ENCODE data around the gene DEGS2. TPM values are rescaled to one million over a fixed set of nuclear protein-coding genes. Genes with fewer than 3 reads are reported as not detected.
"Not testable (repeated sequence)": the region's sequence is repeated elsewhere in the genome, so short reads cannot be mapped to it uniquely, and the experiment has no call there.

The DEGS2 gene
- total and polyA plus RNA-seq, 8 donors, result 1.2 to 53.0 (median 13.5) TPM

- no peaks in the 10 kb centered on the region for H3K9me3 ChIP-seq
- H3K27me3 ChIP-seq, result no peaks in the 10 kb centered on the region
- intact Hi-C loops (cut with DNase I; ENCODE audit: low total_unique reads), result no loop called here
- TF ChIP-seq POLR2A (IDR thresholded peaks at IDR 0.05) (no peak), CTCF (IDR thresholded peaks at IDR 0.05) (no peak), EP300 (IDR thresholded peaks at IDR 0.05) (no peak), POLR2AphosphoS5 (IDR thresholded peaks at IDR 0.05) (no peak)
- peak overlapping the region; percentile 60 to 83 (median 70) for H3K27ac ChIP-seq
- no peak for DNase-seq
- 59 to 75% (median 71%) methylated on average over 12 of the region's 12 CpGs for WGBS, 5 donors
- H3K4me3 ChIP-seq, result no peak overlapping the region
- H3K36me3 ChIP-seq, result no peaks in the 10 kb centered on the region
- peaks cover 24 to 36% (median 30%) of the 10 kb centered on the region in 4 donors for H3K4me1 ChIP-seq
Observed at GRCh38 chr14:100188392-100189030, 29.1 kb upstream of the DEGS2 start.

- peaks cover 15 to 27% (median 21%) of the 10 kb centered on the region in 4 donors for H3K4me1 ChIP-seq
- peak; percentile 65 to 79 for DNase-seq
- TF ChIP-seq CTCF (IDR thresholded peaks at IDR 0.05) (no peak), EP300 (IDR thresholded peaks at IDR 0.05) (no peak), POLR2AphosphoS5 (IDR thresholded peaks at IDR 0.05) (no peak), POLR2A (IDR thresholded peaks at IDR 0.05) (no peak)
- intact Hi-C loops (cut with DNase I; ENCODE audit: low total_unique reads), result no loop called here
- H3K4me3 ChIP-seq, result no peak overlapping the region
- H3K9me3 ChIP-seq, result no peaks in the 10 kb centered on the region
- H3K36me3 ChIP-seq, result no peaks in the 10 kb centered on the region
- peak overlapping the region; percentile 60 to 83 (median 70) for H3K27ac ChIP-seq
- 34 to 62% (median 40%) methylated on average over 12 of the region's 12 CpGs for WGBS, 5 donors
- H3K27me3 ChIP-seq, result no peaks in the 10 kb centered on the region
Observed at GRCh38 chr14:100187247-100187833, 27.9 kb upstream of the DEGS2 start.

GRCh38 chr14:100181876-100182551 is 22.6 kb upstream of the DEGS2 start:
- H3K27ac ChIP-seq; H3K4me1 ChIP-seq; H3K9me3 ChIP-seq; H3K27me3 ChIP-seq; intact Hi-C loops (cut with DNase I; ENCODE audit: low total_unique reads); H3K36me3 ChIP-seq; DNase-seq; H3K4me3 ChIP-seq: not testable (repeated sequence)
- 66 to 90% (median 68%) methylated on average over 2 to 4 of the region's 4 CpGs for WGBS, 5 donors

DNA sequence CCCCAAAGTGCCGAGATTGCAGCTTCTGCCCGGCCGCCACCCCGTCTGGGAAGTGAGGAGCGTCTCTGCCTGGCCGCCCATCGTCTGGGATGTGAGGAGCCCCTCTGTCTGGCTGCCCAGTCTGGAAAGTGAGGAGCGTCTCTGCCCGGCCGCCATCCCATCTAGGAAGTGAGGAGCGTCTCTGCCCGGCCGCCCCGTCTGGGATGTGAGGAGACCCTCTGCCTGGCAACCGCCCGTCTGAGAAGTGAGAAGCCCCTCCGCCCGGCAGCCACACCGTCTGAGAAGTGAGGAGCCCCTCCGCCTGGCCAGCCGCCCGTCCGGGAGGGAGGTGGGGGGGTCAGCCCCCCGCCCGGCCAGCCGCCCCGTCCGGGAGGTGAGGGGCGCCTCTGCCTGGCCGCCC is 21.2 kb upstream of the DEGS2 start:
- H3K27me3 ChIP-seq; H3K36me3 ChIP-seq; intact Hi-C loops (cut with DNase I; ENCODE audit: low total_unique reads); H3K4me3 ChIP-seq; H3K9me3 ChIP-seq; H3K27ac ChIP-seq; DNase-seq; H3K4me1 ChIP-seq: not testable (repeated sequence)
- WGBS, 5 donors, result 94 to 100% (median 95%) methylated on average over 7 to 28 of the region's 30 CpGs

GRCh38 chr14:100178691-100179090 is 19.2 kb upstream of the DEGS2 start:
- TF ChIP-seq POLR2A (IDR thresholded peaks at IDR 0.05) (no peak), CTCF (IDR thresholded peaks at IDR 0.05) (no peak), EP300 (IDR thresholded peaks at IDR 0.05) (no peak), POLR2AphosphoS5 (IDR thresholded peaks at IDR 0.05) (no peak)
- no peaks in the 10 kb centered on the region for H3K36me3 ChIP-seq
- 95 to 99% (median 98%) methylated on average over 7 of the region's 7 CpGs for WGBS, 5 donors
- intact Hi-C loops (cut with DNase I; ENCODE audit: low total_unique reads), result no loop called here
- DNase-seq, result no peak
- H3K27ac ChIP-seq, result no peak overlapping the region
- H3K27me3 ChIP-seq, result no peaks in the 10 kb centered on the region
- no peaks in the 10 kb centered on the region for H3K9me3 ChIP-seq
- no peaks in the 10 kb centered on the region for H3K4me1 ChIP-seq
- no peak overlapping the region for H3K4me3 ChIP-seq
